Testis (tissue), 2 donors: ENCODE results near the gene SLC25A26.

Source experiments
- CTCF ChIP-seq, 3 experiments: fragments of 450-650 bp in 2 of 3; fragments of 200-600 bp in 1 of 3; sonication (generic) in 1 of 3; IDR thresholded peaks; one replicate each; pipeline ENCODE4 v1.5.1; 2016 to 2019; ENCODE audit warnings: antibody characterized with exemption in 3 of 3, mild to moderate bottlenecking in 2 of 3, moderate library complexity in 1 of 3
- POLR2A ChIP-seq: fragments of 450-650 bp; IDR thresholded peaks from one replicate; pipeline ENCODE4 v1.6.1; 2017; ENCODE audit warnings: antibody characterized with exemption, mild to moderate bottlenecking, moderate library complexity

- TF ChIP-seq CTCF (IDR thresholded peaks at IDR 0.05) (no peak), POLR2A (no peak)
Observed at GRCh38 chr3:66239513-66240123, 18.8 kb downstream of the SLC25A26 start.
